K562 (cell line): ENCODE data around the gene HDLBP.

Experiments
- CTCF ChIP-seq, 3 experiments: IDR thresholded peaks in 2 of 3; conservative IDR thresholded peaks in 1 of 3; 2 replicates each; pipeline ENCODE4 v1.5.1; 2011 to 2012; ENCODE audit warnings: low read length in 3 of 3, mild to moderate bottlenecking in 3 of 3, control low read depth in 2 of 3, improper control_type of control experiment in 1 of 3, inconsistent platforms in 1 of 3, low read depth in 1 of 3, mixed read lengths in 1 of 3, moderate library complexity in 1 of 3; ENCODE audit not compliant: insufficient read depth in 2 of 3
- EP400 ChIP-seq: fragments of 450-650 bp; IDR thresholded peaks from 2 replicates; pipeline ENCODE4 v1.6.1; 2017; ENCODE audit warnings: antibody characterized with exemption, mild to moderate bottlenecking, moderate library complexity
- ESRRA ChIP-seq: fragments of 450-650 bp; IDR thresholded peaks from 2 replicates; pipeline ENCODE4 v1.6.1; 2014; ENCODE audit warnings: low read depth, mild to moderate bottlenecking, moderate library complexity, borderline replicate concordance
- MNT ChIP-seq, 2 experiments: fragments of 450-650 bp; conservative IDR thresholded peaks; 2 replicates each; pipeline ENCODE4 v1.6.1; 2017; ENCODE audit warnings: mild to moderate bottlenecking in 2 of 2, moderate library complexity in 2 of 2
- PURB ChIP-seq: sonication (generic); formaldehyde crosslinking; IDR thresholded peaks from 2 replicates; pipeline ENCODE4 v1.9.0; 2021; ENCODE audit warnings: low read depth, mild to moderate bottlenecking, missing genetic modification reagents
- THRA ChIP-seq: fragments of 450-650 bp; IDR thresholded peaks from 2 replicates; pipeline ENCODE4 v1.6.1; 2017; ENCODE audit warnings: mild to moderate bottlenecking, moderate library complexity
- ZBTB40 ChIP-seq, 2 experiments: fragments of 450-650 bp in 1 of 2; sonication (generic) in 1 of 2; formaldehyde crosslinking in 1 of 2; IDR thresholded peaks; 2 replicates each; pipeline versions ENCODE4 v1.7.1 to v1.9.0; 2016 to 2022; ENCODE audit warnings: inconsistent platforms in 1 of 2, mild to moderate bottlenecking in 1 of 2, missing genetic modification reagents in 1 of 2

- TF ChIP-seq MNT (conservative IDR thresholded peaks at IDR 0.05) (no peak), ESRRA (no peak), EP400 (no peak), THRA (no peak), PURB (CRISPR knock-in tag) (no peak), CTCF (IDR thresholded peaks at IDR 0.05 in 2 of 3, conservative IDR thresholded peaks at IDR 0.05 in 1 of 3; ENCODE audit: insufficient read depth in 2 of 3, low read depth in 1 of 3, low read length in 3 of 3) (no peak), ZBTB40 (IDR thresholded peaks at IDR 0.05) (no peak), ZBTB40 (CRISPR knock-in tag; IDR thresholded peaks at IDR 0.05) (no peak)
Measured at GRCh38 chr2:241242306-241242705, 73.2 kb downstream of the HDLBP start.
